HEK293 (cell line): ENCODE results near the gene CCDC12.
A peak's percentile ranks its signal among the peaks of the same experiment; 100 is the strongest.

Experiments used
- CTCF ChIA-PET: fragments of 350-600 bp; formaldehyde crosslinking; extraction: SDS; loops from one replicate; lab custom pipeline; 2021; ENCODE audit warnings: antibody characterized with exemption; lab: Yijun Ruan, JAX
- POLR2A ChIA-PET: fragments of 300-600 bp; formaldehyde crosslinking; extraction: SDS; loops from one replicate; lab custom pipeline; 2020; ENCODE audit warnings: antibody characterized with exemption, inconsistent platforms; lab: Yijun Ruan, JAX
- H3K27ac ChIP-seq: fragments of 200-500 bp; sonication (Bioruptor generic); 2 replicates; pipeline ENCODE4 v1.5.1; 2014; ENCODE audit warnings: low read depth, low read length, control low read depth, inconsistent platforms; ENCODE audit errors: extremely low read depth
- H3K36me3 ChIP-seq, 2 experiments: fragments of 200-500 bp in 1 of 2; sonication (Bioruptor generic) in 1 of 2; 1 replicate in 1 of 2; 2 replicates in 1 of 2; pipeline ENCODE4 v1.5.1; 2014 to 2017; ENCODE audit warnings: inconsistent platforms in 2 of 2, low read length in 2 of 2; ENCODE audit not compliant: control insufficient read depth in 2 of 2, insufficient read depth in 1 of 2
- H3K4me1 ChIP-seq: fragments of 200-500 bp; sonication (Bioruptor generic); 2 replicates; pipeline ENCODE4 v1.5.1; 2014; ENCODE audit warnings: mild to moderate bottlenecking, low read length, inconsistent platforms; ENCODE audit not compliant: control insufficient read depth, insufficient read depth
- H3K4me3 ChIP-seq: 2 replicates; pipeline ENCODE4 v1.5.1; 2011; ENCODE audit warnings: low read depth, mild to moderate bottlenecking, control low read depth, low read length, moderate library complexity
- H3K9me3 ChIP-seq: fragments of 200-500 bp; sonication (Bioruptor generic); 2 replicates; pipeline ENCODE4 v1.5.1; 2014; ENCODE audit warnings: low read depth, low read length, inconsistent platforms; ENCODE audit not compliant: control insufficient read depth, insufficient read depth
- BCL11A ChIP-seq: fragments of 450-650 bp; formaldehyde crosslinking; IDR thresholded peaks from 2 replicates; pipeline ENCODE4 v1.5.1; 2016; ENCODE audit warnings: low read depth, missing biosample characterization, missing genetic modification characterization
- GLIS1 ChIP-seq: fragments of 450-650 bp; formaldehyde crosslinking; IDR thresholded peaks from 2 replicates; pipeline ENCODE4 v1.5.1; 2016; ENCODE audit warnings: missing biosample characterization, missing genetic modification characterization
- KLF1 ChIP-seq: fragments of 450-650 bp; formaldehyde crosslinking; IDR thresholded peaks from 2 replicates; pipeline ENCODE4 v1.5.1; 2016; ENCODE audit warnings: missing biosample characterization, missing genetic modification characterization
- KLF10 ChIP-seq: fragments of 450-650 bp; IDR thresholded peaks from 2 replicates; pipeline ENCODE4 v1.5.1; 2018; ENCODE audit warnings: missing biosample characterization, mild to moderate bottlenecking, missing genetic modification characterization
- MZF1 ChIP-seq: fragments of 450-650 bp; formaldehyde crosslinking; IDR thresholded peaks from 2 replicates; pipeline ENCODE4 v1.5.1; 2017; ENCODE audit warnings: missing biosample characterization, missing genetic modification characterization, borderline replicate concordance
- OVOL3 ChIP-seq: fragments of 450-650 bp; formaldehyde crosslinking; IDR thresholded peaks from 2 replicates; pipeline ENCODE4 v1.5.1; 2016; ENCODE audit warnings: missing biosample characterization, missing genetic modification characterization
- SCRT2 ChIP-seq: fragments of 450-650 bp; formaldehyde crosslinking; IDR thresholded peaks from 2 replicates; pipeline ENCODE4 v1.5.1; 2016; ENCODE audit warnings: missing biosample characterization, missing genetic modification characterization
- ZNF175 ChIP-seq: fragments of 450-650 bp; formaldehyde crosslinking; IDR thresholded peaks from 2 replicates; pipeline ENCODE4 v1.5.1; 2016; ENCODE audit warnings: missing biosample characterization, missing genetic modification characterization
- ZNF391 ChIP-seq: fragments of 450-650 bp; formaldehyde crosslinking; IDR thresholded peaks from 2 replicates; pipeline ENCODE4 v1.5.1; 2016; ENCODE audit warnings: low read depth, missing biosample characterization, missing genetic modification characterization, borderline replicate concordance
- ZNF48 ChIP-seq: fragments of 450-650 bp; formaldehyde crosslinking; IDR thresholded peaks from 2 replicates; pipeline ENCODE4 v1.5.1; 2016; ENCODE audit warnings: missing biosample characterization, missing genetic modification characterization
- ZNF529 ChIP-seq: fragments of 450-650 bp; formaldehyde crosslinking; IDR thresholded peaks from 2 replicates; pipeline ENCODE4 v1.5.1; 2017; ENCODE audit warnings: missing genetic modification characterization, missing biosample characterization; ENCODE audit not compliant: insufficient replicate concordance
- ZNF629 ChIP-seq: fragments of 450-650 bp; formaldehyde crosslinking; IDR thresholded peaks from 2 replicates; pipeline ENCODE4 v1.5.1; 2017; ENCODE audit warnings: missing biosample characterization, missing genetic modification characterization
- ZNF664 ChIP-seq: fragments of 450-650 bp; formaldehyde crosslinking; IDR thresholded peaks from 2 replicates; pipeline ENCODE4 v1.5.1; 2016; ENCODE audit warnings: missing biosample characterization, missing genetic modification characterization
- ZNF707 ChIP-seq: fragments of 450-650 bp; formaldehyde crosslinking; IDR thresholded peaks from 2 replicates; pipeline ENCODE4 v1.5.1; 2016; ENCODE audit warnings: missing biosample characterization, missing genetic modification characterization
- ZXDB ChIP-seq: fragments of 450-650 bp; formaldehyde crosslinking; IDR thresholded peaks from 2 replicates; pipeline ENCODE4 v1.5.1; 2016; ENCODE audit warnings: missing biosample characterization, missing genetic modification characterization
- TF ChIP-seq, protein P1 (sequence below): fragments of 450-650 bp; formaldehyde crosslinking; IDR thresholded peaks from 2 replicates; pipeline ENCODE4 v1.5.1; 2016; ENCODE audit warnings: missing biosample characterization, missing genetic modification characterization
- TF ChIP-seq, protein P2 (sequence below): fragments of 450-650 bp; formaldehyde crosslinking; IDR thresholded peaks from 2 replicates; pipeline ENCODE4 v1.5.1; 2016; ENCODE audit warnings: missing biosample characterization, missing genetic modification characterization
- TF ChIP-seq, protein P3 (sequence below): fragments of 450-650 bp; formaldehyde crosslinking; IDR thresholded peaks from 2 replicates; pipeline ENCODE4 v1.5.1; 2016; ENCODE audit warnings: missing biosample characterization, missing genetic modification characterization
- TF ChIP-seq, protein P4 (sequence below): fragments of 450-650 bp; formaldehyde crosslinking; IDR thresholded peaks from 2 replicates; pipeline ENCODE4 v1.5.1; 2016; ENCODE audit warnings: missing biosample characterization, missing genetic modification characterization, borderline replicate concordance

CCDC12 gene

DNA sequence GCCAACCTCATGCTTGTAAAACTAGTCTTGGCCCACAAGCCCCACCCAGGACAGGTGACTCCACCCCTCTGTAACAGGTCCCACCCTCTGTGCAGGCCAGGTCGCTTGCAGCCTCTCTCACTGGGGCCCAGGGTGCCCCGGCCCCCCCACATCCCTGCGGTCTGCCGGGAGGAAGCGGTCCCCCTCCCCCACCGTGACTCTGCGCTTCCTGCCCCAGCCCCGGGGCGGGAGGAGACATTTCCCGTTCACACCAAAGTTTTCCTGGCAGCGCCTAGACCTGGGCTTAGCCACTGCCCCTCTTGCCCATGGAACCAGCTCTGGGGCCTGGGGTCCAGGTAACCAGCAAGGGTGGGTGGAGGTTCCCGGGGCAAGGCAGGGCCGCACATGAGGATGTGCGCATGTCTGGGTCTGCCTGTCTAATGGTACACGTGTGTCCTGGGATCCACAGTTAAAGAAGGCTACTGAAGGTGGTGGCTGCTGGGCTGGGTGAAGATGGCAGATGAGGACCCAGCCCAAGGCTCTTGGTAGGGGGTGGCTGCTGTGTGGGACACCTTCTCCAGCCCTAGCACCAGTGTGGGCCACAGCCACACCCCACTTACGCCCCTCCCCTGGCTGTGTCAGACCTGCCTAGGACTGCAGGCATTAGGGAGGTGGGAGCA is 11.3 kb upstream of the CCDC12 start:
- Histone ChIP-seq H3K36me3 (peaks cover 0 to 24% of the 10 kb centered on the region in 2 experiments; a peak in 1 of 3 replicates), H3K4me3 (no peak overlapping the region), H3K27ac (no peak overlapping the region), H3K4me1 (no peaks in the 10 kb centered on the region), H3K9me3 (no peaks in the 10 kb centered on the region)
- POLR2A ChIA-PET, result no interaction called here
- TF ChIP-seq ZNF175 (no peak), SCRT2 (tag by site-specific recombination) (peak; percentile 52; the same call in 1 of the 2 replicates), KLF1 (peak; percentile 51)
- TF ChIP-seq, protein P1, sequence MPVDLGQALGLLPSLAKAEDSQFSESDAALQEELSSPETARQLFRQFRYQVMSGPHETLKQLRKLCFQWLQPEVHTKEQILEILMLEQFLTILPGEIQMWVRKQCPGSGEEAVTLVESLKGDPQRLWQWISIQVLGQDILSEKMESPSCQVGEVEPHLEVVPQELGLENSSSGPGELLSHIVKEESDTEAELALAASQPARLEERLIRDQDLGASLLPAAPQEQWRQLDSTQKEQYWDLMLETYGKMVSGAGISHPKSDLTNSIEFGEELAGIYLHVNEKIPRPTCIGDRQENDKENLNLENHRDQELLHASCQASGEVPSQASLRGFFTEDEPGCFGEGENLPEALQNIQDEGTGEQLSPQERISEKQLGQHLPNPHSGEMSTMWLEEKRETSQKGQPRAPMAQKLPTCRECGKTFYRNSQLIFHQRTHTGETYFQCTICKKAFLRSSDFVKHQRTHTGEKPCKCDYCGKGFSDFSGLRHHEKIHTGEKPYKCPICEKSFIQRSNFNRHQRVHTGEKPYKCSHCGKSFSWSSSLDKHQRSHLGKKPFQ (tag by site-specific recombination), result 0 out of 2 replicates have a peak, but pooled peaks have one; percentile 17
- CTCF ChIA-PET, result interaction anchor here (0.6 to 1.2 kb wide), 2 partner anchors 11 to 92 kb away, joined by 3 to 5 read pairs; no protein-coding TSS in a partner anchor

DNA sequence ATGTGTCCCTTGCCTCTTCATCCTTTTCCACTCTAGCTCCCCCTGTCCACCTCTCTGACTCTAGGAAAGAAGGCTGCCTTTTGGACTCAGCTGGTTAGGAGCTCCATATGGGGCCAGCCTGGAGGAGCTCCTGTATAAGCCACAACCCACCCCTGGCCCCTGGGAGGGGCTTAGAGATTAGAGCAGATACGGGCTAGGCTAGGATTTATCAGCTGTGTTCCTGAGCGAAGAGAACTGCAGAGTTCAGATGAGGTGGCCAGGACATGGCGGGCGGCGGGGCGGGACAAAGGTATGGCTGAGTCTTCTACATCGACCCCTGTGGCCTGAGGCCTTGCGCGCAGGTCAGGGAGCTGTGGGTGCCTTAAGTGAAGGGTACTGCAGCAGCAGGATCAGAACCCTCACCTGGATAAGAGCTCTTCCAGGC is 10.8 kb upstream of the CCDC12 start:
- Histone ChIP-seq H3K4me1 (no peaks in the 10 kb centered on the region), H3K36me3 (peaks cover 0 to 24% of the 10 kb centered on the region in 2 experiments; a peak in 1 of 3 replicates), H3K9me3 (no peaks in the 10 kb centered on the region), H3K27ac (no peak overlapping the region), H3K4me3 (no peak overlapping the region)
- ChIA-PET CTCF (interaction anchor here (0.6 to 1.2 kb wide), 2 partner anchors 12 to 92 kb away, joined by 3 to 5 read pairs; no protein-coding TSS in a partner anchor), POLR2A (no interaction called here)
- TF ChIP-seq BCL11A, result no peak
- no peak for TF ChIP-seq KLF10
- TF ChIP-seq ZNF529 (tag by site-specific recombination), result no peak
- no peak for TF ChIP-seq MZF1 (tag by site-specific recombination)
- no peak for TF ChIP-seq ZNF48 (tag by site-specific recombination)
- TF ChIP-seq OVOL3 (tag by site-specific recombination), result no peak
- TF ChIP-seq ZNF664 (tag by site-specific recombination), result no peak
- TF ChIP-seq, protein P2, sequence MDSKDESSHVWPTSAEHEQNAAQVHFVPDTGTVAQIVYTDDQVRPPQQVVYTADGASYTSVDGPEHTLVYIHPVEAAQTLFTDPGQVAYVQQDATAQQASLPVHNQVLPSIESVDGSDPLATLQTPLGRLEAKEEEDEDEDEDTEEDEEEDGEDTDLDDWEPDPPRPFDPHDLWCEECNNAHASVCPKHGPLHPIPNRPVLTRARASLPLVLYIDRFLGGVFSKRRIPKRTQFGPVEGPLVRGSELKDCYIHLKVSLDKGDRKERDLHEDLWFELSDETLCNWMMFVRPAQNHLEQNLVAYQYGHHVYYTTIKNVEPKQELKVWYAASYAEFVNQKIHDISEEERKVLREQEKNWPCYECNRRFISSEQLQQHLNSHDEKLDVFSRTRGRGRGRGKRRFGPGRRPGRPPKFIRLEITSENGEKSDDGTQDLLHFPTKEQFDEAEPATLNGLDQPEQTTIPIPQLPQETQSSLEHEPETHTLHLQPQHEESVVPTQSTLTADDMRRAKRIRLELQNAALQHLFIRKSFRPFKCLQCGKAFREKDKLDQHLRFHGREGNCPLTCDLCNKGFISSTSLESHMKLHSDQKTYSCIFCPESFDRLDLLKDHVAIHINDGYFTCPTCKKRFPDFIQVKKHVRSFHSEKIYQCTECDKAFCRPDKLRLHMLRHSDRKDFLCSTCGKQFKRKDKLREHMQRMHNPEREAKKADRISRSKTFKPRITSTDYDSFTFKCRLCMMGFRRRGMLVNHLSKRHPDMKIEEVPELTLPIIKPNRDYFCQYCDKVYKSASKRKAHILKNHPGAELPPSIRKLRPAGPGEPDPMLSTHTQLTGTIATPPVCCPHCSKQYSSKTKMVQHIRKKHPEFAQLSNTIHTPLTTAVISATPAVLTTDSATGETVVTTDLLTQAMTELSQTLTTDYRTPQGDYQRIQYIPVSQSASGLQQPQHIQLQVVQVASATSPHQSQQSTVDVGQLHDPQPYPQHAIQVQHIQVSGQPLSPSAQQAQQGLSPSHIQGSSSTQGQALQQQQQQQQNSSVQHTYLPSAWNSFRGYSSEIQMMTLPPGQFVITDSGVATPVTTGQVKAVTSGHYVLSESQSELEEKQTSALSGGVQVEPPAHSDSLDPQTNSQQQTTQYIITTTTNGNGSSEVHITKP (tag by site-specific recombination), result no peak
- TF ChIP-seq ZNF629 (tag by site-specific recombination), result no peak
- no peak for TF ChIP-seq ZNF707
- TF ChIP-seq, protein P3, sequence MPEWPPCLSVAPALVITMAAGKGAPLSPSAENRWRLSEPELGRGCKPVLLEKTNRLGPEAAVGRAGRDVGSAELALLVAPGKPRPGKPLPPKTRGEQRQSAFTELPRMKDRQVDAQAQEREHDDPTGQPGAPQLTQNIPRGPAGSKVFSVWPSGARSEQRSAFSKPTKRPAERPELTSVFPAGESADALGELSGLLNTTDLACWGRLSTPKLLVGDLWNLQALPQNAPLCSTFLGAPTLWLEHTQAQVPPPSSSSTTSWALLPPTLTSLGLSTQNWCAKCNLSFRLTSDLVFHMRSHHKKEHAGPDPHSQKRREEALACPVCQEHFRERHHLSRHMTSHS (tag by site-specific recombination), result no peak
- TF ChIP-seq, protein P4, sequence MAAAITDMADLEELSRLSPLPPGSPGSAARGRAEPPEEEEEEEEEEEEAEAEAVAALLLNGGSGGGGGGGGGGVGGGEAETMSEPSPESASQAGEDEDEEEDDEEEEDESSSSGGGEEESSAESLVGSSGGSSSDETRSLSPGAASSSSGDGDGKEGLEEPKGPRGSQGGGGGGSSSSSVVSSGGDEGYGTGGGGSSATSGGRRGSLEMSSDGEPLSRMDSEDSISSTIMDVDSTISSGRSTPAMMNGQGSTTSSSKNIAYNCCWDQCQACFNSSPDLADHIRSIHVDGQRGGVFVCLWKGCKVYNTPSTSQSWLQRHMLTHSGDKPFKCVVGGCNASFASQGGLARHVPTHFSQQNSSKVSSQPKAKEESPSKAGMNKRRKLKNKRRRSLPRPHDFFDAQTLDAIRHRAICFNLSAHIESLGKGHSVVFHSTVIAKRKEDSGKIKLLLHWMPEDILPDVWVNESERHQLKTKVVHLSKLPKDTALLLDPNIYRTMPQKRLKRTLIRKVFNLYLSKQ, result no peak
- no peak for TF ChIP-seq GLIS1
- TF ChIP-seq ZXDB (tag by site-specific recombination), result no peak
- TF ChIP-seq ZNF391, result no peak
